Epithelial cell of esophagus (primary cell): ENCODE results near the gene MBNL1.
A peak's percentile ranks its signal among the peaks of the same experiment; 100 is the strongest.

ENCODE experiments used
- DNase-seq: peaks from one replicate; pipeline ENCODE4 v3.0.0; 2010; ENCODE audit warnings: low read depth
- H3K4me3 ChIP-seq: 2 replicates; pipeline ENCODE4 v1.5.1; 2011; ENCODE audit warnings: mild to moderate bottlenecking, low read length, control low read depth
- TF ChIP-seq, protein P1 (sequence below): IDR thresholded peaks from 2 replicates; pipeline ENCODE4 v1.5.1; 2011; ENCODE audit warnings: low read depth, mild to moderate bottlenecking, low read length, control low read depth, inconsistent platforms; ENCODE audit not compliant: insufficient read depth; ENCODE audit errors: missing control alignments

MBNL1 gene

DNA sequence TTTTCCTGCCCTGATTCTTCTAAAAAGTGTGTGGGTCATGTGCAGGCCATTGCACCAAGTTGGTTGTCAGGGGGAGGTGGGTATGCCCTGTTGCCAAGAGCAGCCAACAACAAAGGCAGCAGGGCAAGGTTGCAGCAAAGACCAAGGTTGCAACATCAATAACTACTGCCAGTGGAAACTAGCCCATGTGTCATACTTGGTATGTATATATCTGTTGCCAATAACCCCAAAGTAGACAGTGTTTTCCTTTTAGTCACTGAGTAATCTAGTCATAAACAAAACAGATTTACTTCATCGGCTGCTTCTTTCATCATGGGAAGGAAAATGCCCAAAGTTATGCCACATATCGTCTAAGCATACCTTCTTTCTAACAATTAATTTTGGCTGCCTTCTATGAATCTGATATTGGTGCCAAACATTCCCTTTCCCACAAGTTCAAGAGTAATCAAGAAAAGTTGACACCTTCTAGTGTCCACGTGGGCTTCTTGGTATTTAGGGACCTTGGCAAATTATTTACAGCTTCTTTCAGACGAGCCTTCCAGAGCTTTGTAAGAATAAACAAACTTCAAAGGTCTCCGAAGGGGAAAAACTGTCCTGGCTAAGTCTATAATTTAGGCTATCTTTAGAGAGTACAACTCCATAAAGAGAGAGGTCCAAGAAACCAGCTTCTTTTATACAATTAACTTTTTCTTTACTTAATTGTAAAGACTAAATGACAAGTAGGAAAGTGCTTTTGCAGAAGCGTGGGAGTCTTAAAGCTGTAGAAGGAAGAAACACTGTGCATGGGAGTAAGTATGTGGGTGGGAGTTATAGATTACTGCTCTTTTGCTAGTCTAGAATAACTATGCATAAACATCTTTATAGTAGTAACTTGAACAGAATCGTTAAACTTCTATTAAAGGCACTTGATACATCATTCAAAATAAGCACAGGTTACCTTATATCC lies 10.0 kb upstream of the MBNL1 start:
- TF ChIP-seq, protein P1, sequence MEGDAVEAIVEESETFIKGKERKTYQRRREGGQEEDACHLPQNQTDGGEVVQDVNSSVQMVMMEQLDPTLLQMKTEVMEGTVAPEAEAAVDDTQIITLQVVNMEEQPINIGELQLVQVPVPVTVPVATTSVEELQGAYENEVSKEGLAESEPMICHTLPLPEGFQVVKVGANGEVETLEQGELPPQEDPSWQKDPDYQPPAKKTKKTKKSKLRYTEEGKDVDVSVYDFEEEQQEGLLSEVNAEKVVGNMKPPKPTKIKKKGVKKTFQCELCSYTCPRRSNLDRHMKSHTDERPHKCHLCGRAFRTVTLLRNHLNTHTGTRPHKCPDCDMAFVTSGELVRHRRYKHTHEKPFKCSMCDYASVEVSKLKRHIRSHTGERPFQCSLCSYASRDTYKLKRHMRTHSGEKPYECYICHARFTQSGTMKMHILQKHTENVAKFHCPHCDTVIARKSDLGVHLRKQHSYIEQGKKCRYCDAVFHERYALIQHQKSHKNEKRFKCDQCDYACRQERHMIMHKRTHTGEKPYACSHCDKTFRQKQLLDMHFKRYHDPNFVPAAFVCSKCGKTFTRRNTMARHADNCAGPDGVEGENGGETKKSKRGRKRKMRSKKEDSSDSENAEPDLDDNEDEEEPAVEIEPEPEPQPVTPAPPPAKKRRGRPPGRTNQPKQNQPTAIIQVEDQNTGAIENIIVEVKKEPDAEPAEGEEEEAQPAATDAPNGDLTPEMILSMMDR = no peak
- peak; percentile 98 for DNase-seq
- no peak overlapping the region for H3K4me3 ChIP-seq

DNA sequence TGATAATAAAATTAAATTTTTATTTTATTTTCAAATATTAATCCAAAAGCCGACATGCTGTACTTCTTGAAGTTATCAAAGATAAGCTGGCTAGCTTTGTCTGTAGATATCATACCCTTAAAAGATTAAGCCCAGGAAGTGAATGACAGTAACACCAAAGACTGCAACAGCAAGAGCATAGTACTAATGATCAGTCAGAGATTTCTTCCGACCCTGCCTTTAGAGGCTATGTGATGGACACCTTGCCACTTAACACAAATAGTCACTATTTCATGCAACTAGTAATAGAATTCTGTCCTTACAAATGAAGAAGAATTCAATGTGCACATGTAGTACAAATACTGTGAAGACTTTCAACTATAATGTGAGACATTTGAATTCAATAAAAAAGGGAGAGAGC lies 9.3 kb upstream of the MBNL1 start:
- TF ChIP-seq, protein P1 = no peak
- DNase-seq = no peak
- H3K4me3 ChIP-seq = no peak overlapping the region

DNA sequence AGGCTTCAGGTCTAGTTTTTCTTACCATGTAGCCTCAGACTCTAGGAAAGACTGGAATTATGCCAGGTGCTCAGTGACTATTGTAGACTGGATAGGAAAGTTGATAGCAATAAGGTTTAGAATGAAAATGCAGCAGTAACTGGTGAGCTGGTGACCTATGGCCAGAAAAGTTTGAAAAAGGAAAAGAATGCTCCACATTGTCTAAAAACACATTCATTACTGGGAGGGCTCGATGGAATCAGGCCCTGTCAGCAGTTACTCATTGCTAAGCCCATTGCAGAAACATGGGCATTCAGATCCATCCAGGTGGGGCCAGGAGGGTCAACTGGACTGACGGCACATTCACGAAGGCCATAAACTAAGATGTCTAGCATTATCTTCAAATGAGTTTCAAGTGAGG lies 8.7 kb upstream of the MBNL1 start:
- TF ChIP-seq, protein P1 = no peak
- no peak for DNase-seq
- no peak overlapping the region for H3K4me3 ChIP-seq

DNA sequence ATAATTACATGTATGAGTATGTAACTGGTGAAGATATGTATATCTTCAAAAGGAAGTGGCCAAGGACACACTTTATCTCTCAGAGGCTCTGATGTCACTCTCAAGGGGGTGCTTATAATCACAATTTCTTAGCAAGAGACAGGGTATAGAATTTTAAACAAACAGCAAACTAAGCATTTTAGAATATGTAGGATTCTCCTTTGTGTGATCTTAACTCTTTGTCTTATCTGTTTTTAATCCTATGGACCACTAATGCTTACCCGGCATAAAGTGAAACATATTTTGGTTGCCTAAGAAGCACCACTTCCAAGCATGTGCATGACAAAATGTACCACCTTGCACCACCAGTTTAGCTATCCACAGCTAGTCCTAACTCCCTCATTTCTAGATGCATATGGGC lies 8.2 kb upstream of the MBNL1 start:
- no peak overlapping the region for H3K4me3 ChIP-seq
- TF ChIP-seq, protein P1 = no peak
- DNase-seq = no peak

DNA sequence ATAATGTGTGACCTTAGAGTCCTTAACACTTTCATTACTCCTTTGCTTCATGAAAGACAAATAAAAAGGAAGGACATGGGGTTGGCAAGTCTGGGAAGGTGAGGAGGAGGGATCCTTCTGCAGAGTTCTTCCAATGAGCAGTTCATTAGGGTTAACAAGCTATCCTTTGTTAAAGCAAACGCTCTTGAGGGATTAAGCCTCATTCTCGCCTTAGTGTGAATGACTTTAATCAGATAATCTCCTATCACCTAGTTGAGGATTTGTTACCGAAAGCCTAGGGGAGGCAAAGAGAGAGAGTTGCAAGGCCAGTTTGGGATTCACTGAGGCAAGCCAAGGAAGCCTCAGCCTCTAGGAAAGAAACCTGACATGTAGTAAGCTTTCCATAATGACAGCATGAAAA lies 7.4 kb upstream of the MBNL1 start:
- H3K4me3 ChIP-seq = no peak overlapping the region
- TF ChIP-seq, protein P1 = no peak
- DNase-seq = no peak

DNA sequence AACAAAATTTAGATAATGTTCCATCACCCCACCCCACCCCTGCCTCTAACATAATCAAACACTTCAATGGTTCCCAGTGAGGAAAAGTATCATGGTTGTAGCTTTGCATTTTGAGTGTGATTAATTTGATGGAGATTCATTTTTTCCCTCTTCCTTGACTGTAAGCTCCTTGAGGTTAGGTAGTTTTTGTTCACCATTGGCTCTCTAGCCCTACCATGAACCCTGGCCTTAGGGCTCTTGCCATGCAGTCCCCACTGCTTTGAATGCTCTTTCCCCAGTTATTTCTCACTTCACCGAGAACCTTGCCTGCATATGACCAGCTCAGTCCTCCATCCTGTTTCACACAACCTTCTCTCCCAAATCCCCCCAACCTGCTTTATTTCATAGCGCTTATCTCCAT lies 5.0 kb upstream of the MBNL1 start:
- H3K4me3 ChIP-seq = no peak overlapping the region
- DNase-seq = no peak
- TF ChIP-seq, protein P1 = no peak

DNA sequence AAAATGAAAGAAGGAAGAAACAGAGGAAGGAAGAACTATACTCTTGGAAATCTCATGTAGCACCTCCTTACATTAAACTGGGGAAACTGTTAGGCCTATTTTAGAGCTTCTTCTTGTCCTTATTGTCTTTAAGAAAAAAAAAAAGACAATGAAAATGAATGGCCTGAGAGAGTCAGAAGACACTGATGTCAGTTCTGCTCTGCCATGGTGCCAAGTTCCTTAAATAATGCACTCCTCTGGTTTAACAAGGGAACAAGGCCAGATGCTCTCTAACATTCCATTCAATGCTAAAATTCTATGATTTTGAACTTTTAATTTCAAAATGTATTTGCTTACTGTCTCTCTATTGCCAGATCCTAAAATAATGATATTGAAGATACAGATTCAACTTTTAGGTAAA lies 4.4 kb upstream of the MBNL1 start:
- no peak for DNase-seq
- TF ChIP-seq, protein P1 = no peak
- H3K4me3 ChIP-seq = no peak overlapping the region
